Small intestine (tissue), 7 donors: Measurements from ENCODE around the gene PITPNC1. TPM values are rescaled to one million over a fixed set of nuclear protein-coding genes. Genes with fewer than 3 reads are reported as not detected.

Source experiments
- DNase-seq, 2 donors: peaks; one replicate each; pipeline versions ENCODE4 v3.0.0 to v3.0.0-alpha.2; 2013
- FAIRE-seq: peaks from 2 replicates; lab custom pipeline; 2012; peaks lifted over from hg19 to GRCh38; lab: Jason Lieb, UNC
- H3K27ac ChIP-seq, 3 donors: one replicate each; pipeline ENCODE4 v1.5.1; 2013; ENCODE audit warnings: low read length in 2 of 3, mild to moderate bottlenecking in 2 of 3, control low read depth in 1 of 3, inconsistent platforms in 1 of 3, low read depth in 1 of 3, moderate library complexity in 1 of 3
- H3K27me3 ChIP-seq, 3 donors: one replicate each; pipeline ENCODE4 v1.6.1; 2013; ENCODE audit warnings: low read length in 3 of 3, inconsistent platforms in 1 of 3; ENCODE audit not compliant: control insufficient read depth in 3 of 3, insufficient read depth in 3 of 3
- H3K36me3 ChIP-seq, 3 donors: one replicate each; pipeline ENCODE4 v1.6.1; 2013; ENCODE audit warnings: low read length in 3 of 3, inconsistent platforms in 1 of 3, low read depth in 1 of 3, mild to moderate bottlenecking in 1 of 3, moderate library complexity in 1 of 3; ENCODE audit not compliant: control insufficient read depth in 3 of 3, insufficient read depth in 2 of 3
- H3K4me1 ChIP-seq, 3 donors: one replicate each; pipeline ENCODE4 v1.6.1; 2013; ENCODE audit warnings: low read length in 2 of 3, inconsistent platforms in 1 of 3, low read depth in 1 of 3, mild to moderate bottlenecking in 1 of 3, moderate library complexity in 1 of 3; ENCODE audit not compliant: control insufficient read depth in 3 of 3, insufficient read depth in 2 of 3
- H3K4me3 ChIP-seq, 3 donors: one replicate each; pipeline ENCODE4 v1.5.1; 2013; ENCODE audit warnings: low read length in 3 of 3, control low read depth in 1 of 3, inconsistent platforms in 1 of 3, low read depth in 1 of 3, mild to moderate bottlenecking in 1 of 3, moderate library complexity in 1 of 3
- H3K9me3 ChIP-seq, 2 donors: one replicate each; pipeline ENCODE4 v1.6.1; 2013; ENCODE audit warnings: low read depth in 1 of 2, low read length in 1 of 2; ENCODE audit not compliant: control insufficient read depth in 2 of 2, insufficient read depth in 1 of 2
- WGBS, 3 donors: extraction: QIAGEN DNeasy Blood & Tissue Kit; methylation state at CpG; one replicate each; pipeline ENCODE4 v1.1.7; 2013; 5-methylcytosine and 5-hydroxymethylcytosine counted together
- polyA plus RNA-seq, 4 donors: library from polyadenylated mRNA; stranded (reverse) in 3 of 4; unstranded in 1 of 4; fragments of 200-250 nt in 3 of 4; fragments of 120-200 nt in 1 of 4; gene quantifications; one replicate each; pipeline versions ENCODE4 v1.2.1 to v1.2.3, GENCODE V29; 2013
- donor health status: healthy with polysubstance abuse.
- donor health status: control.
- donor health status: control.
- donor health status: Bipolar disorder and iron deficiency.
- donor health status: healthy.

Gene PITPNC1
- polyA plus RNA-seq, 4 donors = 0.67 to 11.7 (median 3.4) TPM

DNA sequence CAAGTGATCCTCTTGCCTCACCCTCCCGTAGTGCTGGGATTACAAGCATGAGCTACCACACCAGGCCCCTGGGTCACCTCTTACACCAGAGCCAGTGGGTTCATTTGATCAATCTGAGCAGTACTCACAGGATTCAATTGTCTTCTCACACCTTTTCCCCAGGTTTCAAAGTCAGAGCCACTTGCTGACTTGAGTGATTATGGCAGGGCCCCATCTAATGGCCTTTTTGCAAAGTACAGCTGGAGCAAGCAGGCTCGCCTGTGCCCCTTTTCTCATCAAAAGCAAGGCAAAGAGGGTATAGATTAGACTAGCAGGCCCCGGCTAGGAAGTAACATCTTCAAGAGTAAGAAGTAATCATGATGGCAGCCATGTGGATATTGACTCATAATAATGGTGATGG, 225.9 kb downstream of the PITPNC1 start:
- peak; percentile 42 to 44 for DNase-seq
- no peaks in the 10 kb centered on the region for H3K4me1 ChIP-seq

GRCh38 chr17:67605256-67605912, 228.3 kb downstream of the PITPNC1 start:
- FAIRE-seq (no peak), DNase-seq (no peak)
- no peaks in the 10 kb centered on the region for H3K9me3 ChIP-seq
- H3K4me1 ChIP-seq = no peaks in the 10 kb centered on the region
- no peak overlapping the region for H3K4me3 ChIP-seq
- H3K36me3 ChIP-seq = no peaks in the 10 kb centered on the region
- no peaks in the 10 kb centered on the region for H3K27me3 ChIP-seq
- 21 to 60% (median 38%) methylated on average over 17 of the region's 17 CpGs for WGBS, 3 donors
- no peak overlapping the region for H3K27ac ChIP-seq

More for the DNA sequence above, 225.9 kb downstream of the PITPNC1 start:
- FAIRE-seq = no peak
- Histone ChIP-seq H3K4me3 (no peak overlapping the region), H3K27ac (no peak overlapping the region), H3K9me3 (no peaks in the 10 kb centered on the region), H3K36me3 (no peaks in the 10 kb centered on the region), H3K27me3 (no peaks in the 10 kb centered on the region)
- 22 to 67% (median 50%) methylated on average over 3 of the region's 3 CpGs for WGBS, 3 donors

GRCh38 chr17:67606471-67606870, 229.4 kb downstream of the PITPNC1 start:
- Histone ChIP-seq H3K36me3 (no peaks in the 10 kb centered on the region), H3K4me3 (no peak overlapping the region), H3K4me1 (no peaks in the 10 kb centered on the region), H3K27me3 (no peaks in the 10 kb centered on the region), H3K9me3 (no peaks in the 10 kb centered on the region), H3K27ac (no peak overlapping the region)
- DNase-seq = peak in 1 of 2 donors; percentile 47
- no peak for FAIRE-seq
- 10 to 44% (median 38%) methylated on average over 10 of the region's 10 CpGs for WGBS, 3 donors

GRCh38 chr17:67606896-67607604, 230.0 kb downstream of the PITPNC1 start:
- H3K4me1 ChIP-seq = no peaks in the 10 kb centered on the region
- 35 to 66% (median 52%) methylated on average over 10 of the region's 10 CpGs for WGBS, 3 donors
- FAIRE-seq (no peak), DNase-seq (no peak)
- H3K27me3 ChIP-seq = no peaks in the 10 kb centered on the region
- no peak overlapping the region for H3K27ac ChIP-seq
- no peak overlapping the region for H3K4me3 ChIP-seq
- H3K9me3 ChIP-seq = no peaks in the 10 kb centered on the region
- no peaks in the 10 kb centered on the region for H3K36me3 ChIP-seq

DNA sequence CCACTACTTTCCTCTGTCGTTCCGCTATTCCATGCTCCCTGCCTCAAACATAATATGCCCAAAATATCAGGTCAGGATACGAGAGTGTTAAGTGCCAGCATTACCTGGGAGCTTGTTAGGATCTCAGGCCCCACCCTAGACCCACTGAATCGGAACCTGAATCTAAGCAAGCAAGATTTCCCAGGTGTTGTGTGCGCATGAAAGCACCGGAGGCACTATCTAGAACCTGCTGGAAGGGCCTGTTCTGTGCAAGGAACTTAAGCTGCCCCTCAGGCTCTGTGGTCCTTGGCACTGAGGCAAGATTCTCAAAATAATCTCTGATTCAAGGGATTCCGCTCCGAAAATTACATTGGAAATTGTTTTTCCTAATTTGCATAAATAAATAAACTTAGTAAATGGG, 233.0 kb downstream of the PITPNC1 start:
- H3K4me3 ChIP-seq = no peak overlapping the region
- no peak overlapping the region for H3K27ac ChIP-seq
- H3K36me3 ChIP-seq = no peaks in the 10 kb centered on the region
- DNase-seq = no peak
- no peaks in the 10 kb centered on the region for H3K9me3 ChIP-seq
- H3K4me1 ChIP-seq = no peaks in the 10 kb centered on the region
- WGBS, 3 donors = 94 to 97% (median 95%) methylated on average over 8 of the region's 8 CpGs
- no peaks in the 10 kb centered on the region for H3K27me3 ChIP-seq
- FAIRE-seq = no peak

- no peaks in the 10 kb centered on the region for H3K9me3 ChIP-seq
- no peaks in the 10 kb centered on the region for H3K4me1 ChIP-seq
- H3K36me3 ChIP-seq = no peaks in the 10 kb centered on the region
- no peaks in the 10 kb centered on the region for H3K27me3 ChIP-seq
- 89 to 95% (median 90%) methylated on average over 7 of the region's 7 CpGs for WGBS, 3 donors
- FAIRE-seq (no peak), DNase-seq (no peak)
- H3K4me3 ChIP-seq = no peak overlapping the region
- no peak overlapping the region for H3K27ac ChIP-seq
These were observed 236.9 kb downstream of the PITPNC1 start for GRCh38 chr17:67613961-67614360.

GRCh38 chr17:67615011-67615561, 238.0 kb downstream of the PITPNC1 start:
- 78 to 90% (median 88%) methylated on average over 13 of the region's 13 CpGs for WGBS, 3 donors
- no peaks in the 10 kb centered on the region for H3K27me3 ChIP-seq
- H3K9me3 ChIP-seq = no peaks in the 10 kb centered on the region
- H3K4me1 ChIP-seq = no peaks in the 10 kb centered on the region
- no peak overlapping the region for H3K4me3 ChIP-seq
- no peak for DNase-seq
- no peaks in the 10 kb centered on the region for H3K36me3 ChIP-seq
- no peak overlapping the region for H3K27ac ChIP-seq
- no peak for FAIRE-seq

DNA sequence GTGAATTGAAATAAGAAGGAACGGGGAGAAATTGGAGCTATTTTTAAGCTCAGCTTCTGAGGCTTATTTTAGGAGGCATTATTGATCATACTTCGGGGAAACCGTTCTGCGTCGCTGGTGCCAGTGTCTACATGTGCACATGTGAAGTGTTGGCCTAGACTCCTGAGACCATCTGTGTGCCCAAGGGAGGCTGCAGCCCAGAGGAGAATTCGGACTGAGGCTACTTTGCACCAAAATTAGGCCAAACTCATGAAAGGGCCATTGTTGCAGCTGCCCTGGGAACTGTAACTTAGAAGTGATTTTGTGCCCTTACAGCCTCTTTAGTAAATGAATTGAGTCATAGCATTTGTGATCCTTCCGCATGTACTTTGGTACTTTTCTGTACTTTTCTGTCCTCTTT, 238.7 kb downstream of the PITPNC1 start:
- Histone ChIP-seq H3K27ac (no peak overlapping the region), H3K9me3 (no peaks in the 10 kb centered on the region), H3K36me3 (no peaks in the 10 kb centered on the region), H3K4me1 (no peaks in the 10 kb centered on the region), H3K27me3 (no peaks in the 10 kb centered on the region), H3K4me3 (no peak overlapping the region)
- FAIRE-seq (no peak), DNase-seq (no peak)
- WGBS, 3 donors = 91 to 96% (median 92%) methylated on average over 7 of the region's 7 CpGs
